NOMO-1 (cell line): Measurements from ENCODE around the gene CCDC33.
"Not testable (repeated sequence)": the region's sequence is repeated elsewhere in the genome, so short reads cannot be mapped to it uniquely, and the experiment has no call there.

ENCODE experiments used
- DNase-seq, 2 experiments: peaks; one replicate each; lab custom pipeline; 2025; ENCODE audit not compliant: unreplicated experiment in 2 of 2; lab: John Stamatoyannopoulos, UW

Gene CCDC33

GRCh38 chr15:74352393-74352910 is 116.3 kb downstream of the CCDC33 start:
- no peak for DNase-seq

GRCh38 chr15:74353992-74354391 is 117.9 kb downstream of the CCDC33 start:
- DNase-seq, result not testable (repeated sequence)

- not testable (repeated sequence) for DNase-seq
Observed at GRCh38 chr15:74356050-74356449, 119.9 kb downstream of the CCDC33 start.

DNA sequence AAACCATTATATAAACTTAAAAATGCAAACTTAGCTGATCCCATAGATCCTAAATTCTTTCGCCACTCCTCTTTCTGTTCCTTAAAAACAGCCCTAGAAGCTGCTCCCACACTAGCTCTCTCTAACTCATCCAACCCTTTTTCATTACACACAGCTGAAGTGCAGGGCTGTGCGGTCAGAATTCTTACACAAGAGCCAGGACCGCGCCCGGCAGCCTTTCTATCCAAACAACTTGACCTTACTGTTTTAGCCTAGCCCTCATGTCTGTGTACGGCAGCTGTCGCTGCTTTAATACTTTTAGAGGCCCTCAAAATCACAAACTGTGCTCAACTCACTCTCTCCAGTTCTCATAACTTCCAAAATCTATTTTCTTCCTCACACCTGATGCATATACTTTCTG is 121.4 kb downstream of the CCDC33 start:
- DNase-seq, result peak; percentile 18 to 59

- DNase-seq, result not testable (repeated sequence)
Observed at GRCh38 chr15:74359376-74359775, 123.2 kb downstream of the CCDC33 start.

DNA sequence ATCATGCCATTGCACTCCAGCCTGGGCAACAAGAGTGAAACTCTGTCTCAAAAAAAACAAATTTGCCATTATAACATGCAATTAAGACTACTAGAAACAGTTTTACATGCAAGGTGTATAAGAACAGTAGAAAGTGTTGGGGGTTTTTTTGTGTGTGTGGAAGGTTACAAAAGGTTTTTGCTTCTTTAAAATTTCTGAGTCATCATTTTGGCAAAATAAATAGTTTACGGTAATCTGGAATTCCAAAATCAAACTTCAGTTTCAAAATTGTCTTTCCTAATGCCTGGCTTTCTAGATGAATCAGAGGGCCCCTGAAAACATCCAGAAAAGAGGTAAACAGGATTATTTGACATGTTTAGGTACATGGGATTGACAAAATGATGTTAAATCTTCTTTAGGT is 124.7 kb downstream of the CCDC33 start:
- not testable (repeated sequence) for DNase-seq

DNA sequence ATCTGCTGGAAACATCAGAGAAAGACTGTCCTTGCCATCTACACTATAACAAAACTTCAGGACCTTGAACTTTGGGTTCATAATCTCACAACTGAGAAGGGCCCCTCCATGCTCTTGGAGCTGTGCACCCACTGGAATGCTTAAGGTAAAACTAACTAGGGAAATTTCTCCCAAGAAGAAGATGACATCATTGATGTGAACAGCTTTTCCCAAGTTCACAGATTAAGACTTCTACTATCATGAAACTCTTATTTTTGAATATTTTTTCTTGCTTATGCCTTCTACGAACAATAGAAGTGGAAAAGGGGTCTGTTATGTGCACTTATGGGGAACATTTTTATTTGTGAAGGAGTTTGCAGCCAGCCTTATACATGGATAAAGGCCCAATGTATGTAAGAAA is 126.4 kb downstream of the CCDC33 start:
- DNase-seq, result no peak

- no peak for DNase-seq
Observed at GRCh38 chr15:74364936-74365597, 128.9 kb downstream of the CCDC33 start.

- no peak for DNase-seq
Observed at GRCh38 chr15:74365598-74366445, 129.7 kb downstream of the CCDC33 start.

GRCh38 chr15:74367296-74367854 is 131.2 kb downstream of the CCDC33 start, which contains the start of gene CYP11A1:
Gene CYP11A1, minus strand, starts transcription at chr15:74367646. Its CDS starts 61 bp downstream, at chr15:74367585.
- DNase-seq, result no peak

DNA sequence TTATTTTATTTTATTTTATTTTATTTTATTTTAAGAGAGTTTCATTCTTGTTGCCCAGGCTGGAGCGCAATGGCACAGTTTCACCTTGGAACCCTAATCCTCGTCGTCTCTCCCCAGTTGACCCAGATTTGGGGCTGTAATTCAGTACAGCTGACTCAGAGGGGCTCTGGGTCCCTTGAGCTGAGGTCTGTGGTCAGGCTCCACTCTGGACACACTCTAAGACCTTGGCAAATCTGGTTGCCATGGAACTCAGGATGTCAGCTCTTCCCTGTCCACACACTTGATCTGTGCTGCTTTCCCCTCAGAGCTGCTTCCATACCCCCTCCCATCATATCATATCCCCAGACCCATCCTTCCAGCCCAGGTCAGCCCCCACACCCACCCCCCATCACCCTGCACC is 132.0 kb downstream of the CCDC33 start:
- no peak for DNase-seq

- no peak for DNase-seq
Observed at GRCh38 chr15:74369084-74369745, 133.1 kb downstream of the CCDC33 start.

DNA sequence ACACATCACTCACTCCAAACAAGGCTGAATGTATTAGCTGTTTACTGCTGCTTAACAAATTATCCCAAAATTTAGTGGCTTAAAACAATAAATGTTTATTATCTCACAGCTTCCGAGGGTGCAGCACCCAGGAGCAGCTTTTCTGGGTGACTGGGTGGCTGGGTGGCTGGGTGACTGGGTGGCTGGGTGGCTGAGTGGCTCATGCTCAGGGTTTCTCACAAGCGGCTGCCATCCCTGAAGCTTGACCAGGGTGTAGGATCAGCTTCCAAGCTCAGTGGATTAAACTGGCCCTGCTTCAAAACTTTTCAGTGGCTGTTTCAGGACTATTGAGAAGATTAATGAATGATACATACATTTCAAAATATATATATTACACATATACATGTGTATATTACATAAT is 133.6 kb downstream of the CCDC33 start:
- DNase-seq, result no peak

DNA sequence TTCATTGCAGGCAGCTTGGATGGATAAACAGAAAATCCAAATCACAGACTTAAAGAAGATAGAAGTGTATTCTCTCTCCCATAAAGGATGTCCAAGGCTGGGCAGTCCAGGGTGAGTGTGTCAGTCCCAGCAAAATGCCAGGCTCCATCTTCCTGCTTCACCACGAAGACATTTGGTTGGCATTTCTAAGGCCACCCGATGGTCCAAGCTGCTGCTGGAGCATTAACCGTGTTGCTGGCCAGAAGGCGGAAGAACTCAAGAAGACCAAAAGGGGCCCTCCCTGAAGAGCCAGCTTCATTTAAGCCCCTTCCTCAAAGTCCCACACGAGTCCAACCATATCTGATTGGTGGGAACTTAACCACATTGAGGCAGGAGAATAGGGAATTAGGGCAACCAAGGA is 134.3 kb downstream of the CCDC33 start:
- no peak for DNase-seq

DNA sequence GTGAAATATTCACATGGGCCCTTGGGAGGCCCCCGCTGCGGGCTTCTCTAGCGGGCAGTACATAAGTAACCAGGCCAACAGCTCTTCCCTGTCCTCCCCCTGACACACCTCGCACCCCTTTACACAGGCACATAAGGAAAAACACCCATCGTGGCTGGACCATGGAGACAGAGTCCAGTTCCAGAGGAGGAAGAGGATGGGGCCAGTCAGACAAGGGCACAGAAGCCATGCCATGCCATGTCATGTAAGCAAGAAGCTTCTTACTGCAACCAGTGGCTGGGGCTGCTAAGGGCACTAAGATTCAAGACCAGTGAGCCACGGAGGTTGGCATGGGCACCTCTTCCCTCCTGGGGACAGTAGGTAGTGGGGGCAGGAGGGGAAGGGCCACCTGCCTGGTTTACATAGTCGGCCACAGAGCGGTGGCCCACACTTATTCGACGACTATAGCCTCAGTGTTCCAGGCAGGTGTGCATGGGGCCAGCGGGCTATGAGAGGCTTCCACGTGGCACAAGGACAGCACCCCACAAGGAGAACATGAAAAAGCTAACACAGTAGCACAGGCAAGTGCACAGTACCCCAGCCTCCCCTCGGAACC is 137.0 kb downstream of the CCDC33 start:
- DNase-seq, result no peak

GRCh38 chr15:74373731-74374647 is 137.9 kb downstream of the CCDC33 start:
- peak; percentile 83 to 84 for DNase-seq

- DNase-seq, result no peak
Observed at GRCh38 chr15:74374648-74375302, 138.6 kb downstream of the CCDC33 start.

GRCh38 chr15:74375303-74375693 is 139.2 kb downstream of the CCDC33 start:
- peak; percentile 42 to 74 for DNase-seq

- DNase-seq, result no peak
Observed at GRCh38 chr15:74376226-74376625, 140.1 kb downstream of the CCDC33 start.
